ENCODE measurements around the gene NINL. TPM values are rescaled to one million over a fixed set of nuclear protein-coding genes. Genes with fewer than 3 reads are reported as not detected.

The NINL gene
- total and polyA plus RNA-seq, 2 of the 4 experiments (the other 2 are of a cell fraction): 3.0 to 10.4 TPM

DNA sequence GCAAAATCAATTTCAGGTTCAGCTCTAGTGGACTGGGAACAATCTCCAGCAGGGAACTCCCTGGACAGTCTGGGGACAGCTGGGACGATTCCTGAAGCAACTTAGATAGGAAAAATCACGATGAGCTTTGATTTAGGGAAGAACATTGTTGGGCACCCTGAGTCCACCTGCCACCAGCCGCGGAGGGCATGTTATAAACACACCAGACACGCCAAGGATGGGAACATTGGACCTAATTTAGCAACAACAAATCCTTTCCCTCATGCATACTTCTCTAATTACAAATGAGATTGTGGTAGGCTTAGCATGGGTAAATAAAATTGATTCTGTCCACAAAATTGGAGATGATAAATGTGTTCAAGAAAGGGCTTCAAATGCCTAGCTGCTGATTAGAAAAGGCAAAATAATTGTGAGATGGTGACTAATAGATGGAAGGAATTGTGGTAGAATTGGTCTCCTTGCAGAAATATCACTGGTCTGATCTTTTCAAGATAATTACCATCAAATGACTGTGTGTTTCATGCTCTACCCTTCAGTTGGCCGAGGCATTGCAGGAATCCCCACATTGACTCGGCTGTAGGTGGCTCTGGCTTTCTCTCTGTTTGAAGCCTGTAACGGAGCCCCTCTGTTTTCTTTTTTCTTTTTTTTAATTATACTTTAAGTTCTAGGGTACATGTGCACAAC is 44.6 kb upstream of the NINL start:
- intact Hi-C loops (cut with micrococcal nuclease) (loop anchor here (10.0 kb wide), 1 partner anchor 205 kb away; no protein-coding TSS in a partner anchor), dilution Hi-C loops (cut with HindIII; ENCODE audit: low sequenced_read_pairs, unreplicated experiment) (no loop called here), in situ Hi-C loops (cut with MboI; ENCODE audit: low sequenced_read_pairs) (no loop called here)
- Histone ChIP-seq H3K23ac (ENCODE audit: low read depth, low read length) (no peak overlapping the region), H3K4me1 (ENCODE audit: control insufficient read depth, insufficient read depth, low read length) (no peaks in the 10 kb centered on the region; the same call in 1 of the 2 replicates), H3K4ac (ENCODE audit: low read depth, low read length) (no peak overlapping the region), H2AFZ (replicated peaks; ENCODE audit: low read length, poor library complexity) (no peak overlapping the region), H4K20me1 (ENCODE audit: insufficient read depth, low read length) (no peaks in the 10 kb centered on the region), H3K9me1 (ENCODE audit: insufficient read depth, low read length) (no peaks in the 10 kb centered on the region), H3K56ac (ENCODE audit: extremely low read depth, insufficient read depth, low read length) (no peak overlapping the region), H2BK5ac (ENCODE audit: low read depth, low read length, poor library complexity, severe bottlenecking) (no peak overlapping the region), H3K4me2 (ENCODE audit: low read depth, low read length) (no peak overlapping the region), H2BK15ac (ENCODE audit: low read depth, low read length) (no peak overlapping the region), H3K9me3 (ENCODE audit: control insufficient read depth, insufficient read depth, low read length) (no peaks in the 10 kb centered on the region), H3K27me3 (ENCODE audit: control insufficient read depth, insufficient read depth, low read length) (no peaks in the 10 kb centered on the region), H3K9ac (ENCODE audit: low read depth, low read length) (no peak overlapping the region), H3K27ac (ENCODE audit: insufficient read depth, low read length) (no peak overlapping the region), H4K8ac (ENCODE audit: low read depth in 2 of 2, low read length in 2 of 2) (no peak overlapping the region), H3K18ac (ENCODE audit: low read depth, low read length) (no peak overlapping the region), H3K14ac (replicated peaks; ENCODE audit: low read depth, low read length) (no peak overlapping the region), H4K5ac (ENCODE audit: low read depth, low read length) (no peak overlapping the region), H2BK120ac (ENCODE audit: low read depth, low read length) (no peak overlapping the region), H3K4me3 (ENCODE audit: insufficient read depth, low read depth, low read length) (no peak overlapping the region), H3K36me3 (ENCODE audit: control insufficient read depth, insufficient read depth, low read length) (no peaks in the 10 kb centered on the region), H4K91ac (ENCODE audit: insufficient read depth, low read depth, low read length) (no peak overlapping the region), H2AK9ac (replicated peaks; ENCODE audit: low read depth, low read length, poor library complexity) (no peak overlapping the region), H2BK20ac (ENCODE audit: low read depth, low read length) (no peak overlapping the region), H2AK5ac (ENCODE audit: low read depth, low read length) (no peak overlapping the region), H3K79me1 (ENCODE audit: low read depth in 1 of 2, low read length in 2 of 2) (no peaks in the 10 kb centered on the region)
- DNase-seq (no peak), ATAC-seq (ENCODE audit: low read depth) (no peak)
- ChIA-PET CTCF (no interaction called here), POLR2A (ENCODE audit: unreplicated experiment) (no interaction called here)
- no peak for TF ChIP-seq RCOR1 (IDR thresholded peaks at IDR 0.05; ENCODE audit: insufficient replicate concordance, low read length)
- no peak for TF ChIP-seq MAZ (IDR thresholded peaks at IDR 0.05; ENCODE audit: borderline replicate concordance, low read depth, low read length)
- TF ChIP-seq, protein P1, sequence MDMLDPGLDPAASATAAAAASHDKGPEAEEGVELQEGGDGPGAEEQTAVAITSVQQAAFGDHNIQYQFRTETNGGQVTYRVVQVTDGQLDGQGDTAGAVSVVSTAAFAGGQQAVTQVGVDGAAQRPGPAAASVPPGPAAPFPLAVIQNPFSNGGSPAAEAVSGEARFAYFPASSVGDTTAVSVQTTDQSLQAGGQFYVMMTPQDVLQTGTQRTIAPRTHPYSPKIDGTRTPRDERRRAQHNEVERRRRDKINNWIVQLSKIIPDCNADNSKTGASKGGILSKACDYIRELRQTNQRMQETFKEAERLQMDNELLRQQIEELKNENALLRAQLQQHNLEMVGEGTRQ (IDR thresholded peaks at IDR 0.05; ENCODE audit: low read depth, low read length): no peak
- no peak for TF ChIP-seq CHD1 (IDR thresholded peaks at IDR 0.05; ENCODE audit: low read depth, low read length)
- TF ChIP-seq, protein P2, sequence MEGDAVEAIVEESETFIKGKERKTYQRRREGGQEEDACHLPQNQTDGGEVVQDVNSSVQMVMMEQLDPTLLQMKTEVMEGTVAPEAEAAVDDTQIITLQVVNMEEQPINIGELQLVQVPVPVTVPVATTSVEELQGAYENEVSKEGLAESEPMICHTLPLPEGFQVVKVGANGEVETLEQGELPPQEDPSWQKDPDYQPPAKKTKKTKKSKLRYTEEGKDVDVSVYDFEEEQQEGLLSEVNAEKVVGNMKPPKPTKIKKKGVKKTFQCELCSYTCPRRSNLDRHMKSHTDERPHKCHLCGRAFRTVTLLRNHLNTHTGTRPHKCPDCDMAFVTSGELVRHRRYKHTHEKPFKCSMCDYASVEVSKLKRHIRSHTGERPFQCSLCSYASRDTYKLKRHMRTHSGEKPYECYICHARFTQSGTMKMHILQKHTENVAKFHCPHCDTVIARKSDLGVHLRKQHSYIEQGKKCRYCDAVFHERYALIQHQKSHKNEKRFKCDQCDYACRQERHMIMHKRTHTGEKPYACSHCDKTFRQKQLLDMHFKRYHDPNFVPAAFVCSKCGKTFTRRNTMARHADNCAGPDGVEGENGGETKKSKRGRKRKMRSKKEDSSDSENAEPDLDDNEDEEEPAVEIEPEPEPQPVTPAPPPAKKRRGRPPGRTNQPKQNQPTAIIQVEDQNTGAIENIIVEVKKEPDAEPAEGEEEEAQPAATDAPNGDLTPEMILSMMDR (conservative IDR thresholded peaks at IDR 0.05; ENCODE audit: low read depth, low read length): no peak
- no peak for TF ChIP-seq RFX5 (IDR thresholded peaks at IDR 0.05; ENCODE audit: low read depth, low read length)
- TF ChIP-seq POLR2A (IDR thresholded peaks at IDR 0.05; ENCODE audit: low read depth, low read length): no peak
- TF ChIP-seq SMC3 (IDR thresholded peaks at IDR 0.05; ENCODE audit: low read depth, low read length): no peak
- TF ChIP-seq CEBPB (IDR thresholded peaks at IDR 0.05; ENCODE audit: low read depth, low read length): no peak
- TF ChIP-seq, protein P3, sequence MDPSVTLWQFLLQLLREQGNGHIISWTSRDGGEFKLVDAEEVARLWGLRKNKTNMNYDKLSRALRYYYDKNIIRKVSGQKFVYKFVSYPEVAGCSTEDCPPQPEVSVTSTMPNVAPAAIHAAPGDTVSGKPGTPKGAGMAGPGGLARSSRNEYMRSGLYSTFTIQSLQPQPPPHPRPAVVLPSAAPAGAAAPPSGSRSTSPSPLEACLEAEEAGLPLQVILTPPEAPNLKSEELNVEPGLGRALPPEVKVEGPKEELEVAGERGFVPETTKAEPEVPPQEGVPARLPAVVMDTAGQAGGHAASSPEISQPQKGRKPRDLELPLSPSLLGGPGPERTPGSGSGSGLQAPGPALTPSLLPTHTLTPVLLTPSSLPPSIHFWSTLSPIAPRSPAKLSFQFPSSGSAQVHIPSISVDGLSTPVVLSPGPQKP (IDR thresholded peaks at IDR 0.05; ENCODE audit: borderline replicate concordance, low read depth, low read length): no peak
- no peak for TF ChIP-seq BHLHE40 (IDR thresholded peaks at IDR 0.05; ENCODE audit: low read depth, low read length)
- TF ChIP-seq RAD21 (IDR thresholded peaks at IDR 0.05; ENCODE audit: low read length): no peak
- TF ChIP-seq MXI1 (IDR thresholded peaks at IDR 0.05; ENCODE audit: borderline replicate concordance, low read depth, low read length): no peak
- no peak for TF ChIP-seq MAFK (IDR thresholded peaks at IDR 0.05; ENCODE audit: low read depth, low read length)
- no peak for TF ChIP-seq NFE2L2 (IDR thresholded peaks at IDR 0.05; ENCODE audit: low read depth, low read length)
- no peak for TF ChIP-seq FOS (IDR thresholded peaks at IDR 0.05; ENCODE audit: low read depth, low read length)
- BruUV-seq (replicated peaks): no TSS peak
- WGBS, 2 experiments (ENCODE audit: extremely low coverage in 2 of 2, insufficient read length in 1 of 2): no CpG with 5 or more reads among the region's 8 CpGs
